Measurements from ENCODE around the gene TYSND1.
A peak's percentile ranks its signal among the peaks of the same experiment; 100 is the strongest.
"Not testable (repeated sequence)": the region's sequence is repeated elsewhere in the genome, so short reads cannot be mapped to it uniquely, and the experiment has no call there.

Gene TYSND1

GRCh38 chr10:70162892-70163201, 16.3 kb upstream of the TYSND1 start:
- DNase-seq: no peak

DNA sequence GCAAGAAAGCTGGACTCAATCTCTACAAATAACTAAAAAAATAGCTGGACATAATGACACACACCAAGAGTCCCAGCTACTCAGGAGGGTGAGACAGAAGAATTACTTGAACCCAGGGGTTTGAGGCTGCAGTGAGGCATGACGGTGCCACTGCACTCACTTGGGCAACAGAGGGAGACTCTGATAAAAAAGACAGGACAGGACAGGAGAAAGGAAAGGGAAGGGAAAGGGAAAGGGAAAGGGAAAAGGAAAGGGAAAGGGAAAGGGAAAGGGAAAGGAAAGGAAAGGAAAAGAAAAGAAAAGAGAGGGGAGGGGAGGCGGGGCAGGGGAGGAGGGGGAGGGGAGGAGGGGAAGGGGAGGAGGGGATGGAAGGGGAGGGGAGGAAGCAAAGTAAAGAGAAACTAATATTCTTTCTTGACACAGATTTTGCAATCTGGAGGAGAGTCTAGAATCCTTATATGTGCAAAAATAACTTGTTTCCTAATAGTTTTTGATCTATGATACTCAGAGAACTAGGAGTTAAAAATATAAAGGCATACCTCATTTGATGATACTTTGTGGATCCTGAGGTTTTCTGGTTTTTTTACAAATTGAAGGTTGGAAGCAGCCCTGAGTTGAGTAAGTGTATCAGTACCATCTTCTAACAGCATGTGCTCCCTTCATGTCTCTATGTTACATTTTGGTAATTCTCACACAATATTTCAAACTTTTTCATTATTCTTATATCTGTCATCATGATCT, 15.8 kb upstream of the TYSND1 start:
- no peak for DNase-seq

GRCh38 chr10:70160798-70161197, 14.3 kb upstream of the TYSND1 start:
- DNase-seq: no peak

DNA sequence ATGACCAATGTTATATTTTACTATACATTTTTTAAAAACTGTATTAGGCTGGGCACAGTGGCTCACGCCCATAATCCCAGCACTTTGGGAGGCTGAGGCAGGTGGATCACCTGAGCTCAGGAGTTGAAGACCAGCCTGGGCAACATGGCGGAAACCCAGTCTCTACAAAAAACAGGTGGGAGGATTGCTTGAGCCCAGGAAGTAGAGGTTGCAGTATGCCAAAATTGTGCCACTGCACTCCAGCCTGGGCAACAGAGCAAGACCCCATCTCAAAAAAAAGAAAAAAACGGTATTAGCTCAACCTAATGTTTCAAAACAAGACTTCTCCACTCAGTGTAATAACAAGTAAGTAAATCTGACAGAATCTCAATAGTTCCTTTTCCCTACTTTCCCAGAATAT, 12.9 kb upstream of the TYSND1 start:
- DNase-seq: not testable (repeated sequence)

- DNase-seq: no peak
Observed at GRCh38 chr10:70158113-70158512, 11.6 kb upstream of the TYSND1 start.

DNA sequence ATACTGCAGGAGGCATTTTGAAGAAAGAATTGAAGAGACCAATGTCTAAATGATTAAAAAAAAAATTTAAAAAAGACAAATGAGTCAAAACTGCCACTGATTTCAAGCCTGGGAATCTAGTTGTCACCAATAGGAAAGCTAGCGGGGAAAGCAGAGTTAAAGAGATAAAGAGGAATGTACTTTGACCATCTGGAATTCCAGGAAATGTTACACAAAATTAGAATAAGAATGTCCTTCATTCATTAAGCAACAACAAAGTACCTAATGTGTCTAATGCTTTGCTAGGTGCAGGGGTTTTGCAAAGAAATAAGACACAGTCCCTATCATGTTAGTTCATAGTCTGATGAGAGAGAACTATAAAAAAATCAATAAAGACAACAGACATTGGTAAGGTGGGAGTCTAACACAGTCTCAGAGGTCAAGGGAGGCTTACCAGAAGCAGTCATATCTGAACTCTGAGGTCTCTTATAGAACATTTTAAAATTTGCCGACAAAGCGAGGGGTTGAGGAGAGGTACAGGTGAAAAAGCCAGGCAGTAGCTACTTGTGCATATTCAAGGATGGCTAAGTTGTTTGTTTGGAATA, 8.8 kb upstream of the TYSND1 start:
- DNase-seq: no peak

DNA sequence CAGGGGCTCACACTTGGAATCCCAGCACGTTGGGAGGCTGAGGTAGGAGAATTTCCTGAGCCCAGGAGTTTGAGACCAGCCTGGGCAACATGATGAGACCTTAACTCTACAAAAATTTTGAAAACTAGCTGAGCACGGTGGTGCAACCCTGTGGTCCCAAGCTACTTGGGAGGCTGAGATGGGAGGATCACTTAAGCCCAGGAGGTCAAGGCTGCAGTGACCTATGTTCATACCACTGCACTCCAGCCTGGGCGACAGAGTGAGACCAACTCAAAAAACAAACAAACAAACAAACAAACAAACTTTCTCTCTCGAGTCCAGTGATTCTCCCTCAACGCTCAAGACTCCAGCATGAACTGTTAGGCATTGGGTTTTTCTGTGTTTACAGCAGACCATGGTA, 2.0 kb upstream of the TYSND1 start:
- no peak for DNase-seq

DNA sequence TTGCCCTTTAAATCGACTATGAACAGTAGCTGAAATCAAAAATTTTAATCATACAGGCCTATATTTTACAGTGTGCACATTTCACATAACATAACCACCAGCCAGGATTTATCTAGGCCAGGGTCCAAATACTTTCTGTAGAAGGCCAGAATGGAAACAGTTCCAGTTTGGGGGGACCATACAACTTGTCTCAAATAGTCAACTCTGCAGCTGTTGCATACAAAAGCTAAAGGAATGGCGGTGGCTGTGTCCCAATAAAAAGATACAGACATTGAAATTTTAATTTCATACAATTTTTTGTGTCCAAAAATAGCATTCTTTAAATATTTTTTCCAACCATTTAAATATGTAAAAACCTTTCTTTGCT, 742 bp upstream of the TYSND1 start:
- DNase-seq: no peak

DNA sequence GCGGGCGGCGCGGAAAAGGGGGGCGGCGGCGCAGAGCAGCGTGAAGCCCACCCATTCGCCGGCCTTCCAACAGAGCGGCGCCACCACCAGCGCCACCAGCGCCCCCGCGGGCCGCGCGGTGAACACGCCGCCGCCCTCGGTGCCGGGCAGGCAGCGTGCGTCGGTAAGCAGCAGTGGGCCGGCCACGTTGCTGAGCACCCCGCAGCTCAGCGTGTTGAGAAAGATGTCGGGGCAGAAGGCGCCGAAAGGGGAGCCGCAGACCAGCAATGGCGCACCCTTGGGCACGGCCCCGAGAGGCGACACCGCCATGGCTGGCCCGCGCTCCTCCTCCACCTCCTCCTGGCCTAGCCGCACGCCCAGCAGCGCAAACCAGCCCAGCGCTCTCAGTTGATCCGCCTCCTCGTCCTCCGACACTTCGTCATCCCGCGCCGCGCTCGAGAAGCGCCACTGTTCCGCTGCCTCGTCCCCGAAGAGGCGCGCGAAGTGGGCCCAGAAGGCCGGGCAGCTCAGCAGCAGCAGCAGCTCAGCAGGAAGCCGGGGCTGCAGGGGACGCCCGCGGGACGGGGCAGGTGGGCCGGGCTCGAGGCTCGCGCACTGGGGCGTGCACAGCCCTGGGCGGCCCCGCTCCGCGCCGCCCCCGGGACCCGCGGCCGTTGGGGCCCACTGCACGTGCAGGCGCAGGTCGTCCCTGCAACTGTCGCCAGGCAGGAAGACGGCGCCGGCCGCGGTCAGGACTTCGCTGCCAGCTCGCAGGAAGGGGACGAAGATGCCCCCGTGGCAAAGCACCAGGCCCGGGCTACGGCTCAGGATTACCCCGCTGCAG, 623 bp downstream of the TYSND1 start:
- peak; percentile 68 for DNase-seq

DNA sequence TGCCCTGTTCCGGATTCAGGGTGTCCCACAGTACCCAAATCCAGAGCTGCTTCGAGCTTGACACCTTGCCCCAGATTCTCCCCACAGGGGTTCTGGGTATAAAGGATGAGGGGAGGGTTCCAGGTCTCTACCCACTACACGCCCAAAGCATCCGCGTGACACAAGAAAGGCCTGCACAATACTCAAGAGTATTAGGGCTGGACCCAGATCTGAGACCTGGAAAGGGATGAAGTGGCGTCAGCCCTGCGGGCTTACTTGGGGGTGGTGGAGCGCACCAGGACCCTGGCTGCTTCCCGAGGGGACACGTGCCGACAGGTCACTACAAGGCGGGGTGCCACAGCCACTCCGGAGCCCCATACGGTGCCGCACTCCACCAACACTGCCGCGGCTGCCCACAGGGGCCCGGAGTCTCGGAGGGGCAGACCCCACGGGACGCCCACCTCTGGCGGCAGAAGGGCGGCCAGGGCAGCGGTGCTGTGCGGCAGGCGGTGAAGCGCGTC, 1.3 kb downstream of the TYSND1 start:
- DNase-seq: no peak

GRCh38 chr10:70144372-70145110, 2.0 kb downstream of the TYSND1 start:
- no peak for DNase-seq

GRCh38 chr10:70142555-70142954, 3.9 kb downstream of the TYSND1 start:
- DNase-seq: no peak

GRCh38 chr10:70140297-70140696, 6.2 kb downstream of the TYSND1 start:
- no peak for DNase-seq

DNA sequence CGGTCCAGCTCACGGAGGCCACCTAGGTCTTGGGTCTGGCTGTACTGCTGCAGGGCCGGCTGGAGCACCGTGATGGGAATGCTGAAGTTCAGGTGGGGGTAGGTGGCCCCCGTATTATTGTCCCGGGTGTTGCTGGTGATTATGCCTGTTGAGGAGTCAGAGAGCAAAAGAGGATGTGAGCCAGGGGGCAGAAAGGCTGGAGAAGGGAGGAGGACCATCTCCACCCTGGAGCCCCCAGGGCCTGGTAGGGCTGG, 6.6 kb downstream of the TYSND1 start:
- DNase-seq: no peak

DNA sequence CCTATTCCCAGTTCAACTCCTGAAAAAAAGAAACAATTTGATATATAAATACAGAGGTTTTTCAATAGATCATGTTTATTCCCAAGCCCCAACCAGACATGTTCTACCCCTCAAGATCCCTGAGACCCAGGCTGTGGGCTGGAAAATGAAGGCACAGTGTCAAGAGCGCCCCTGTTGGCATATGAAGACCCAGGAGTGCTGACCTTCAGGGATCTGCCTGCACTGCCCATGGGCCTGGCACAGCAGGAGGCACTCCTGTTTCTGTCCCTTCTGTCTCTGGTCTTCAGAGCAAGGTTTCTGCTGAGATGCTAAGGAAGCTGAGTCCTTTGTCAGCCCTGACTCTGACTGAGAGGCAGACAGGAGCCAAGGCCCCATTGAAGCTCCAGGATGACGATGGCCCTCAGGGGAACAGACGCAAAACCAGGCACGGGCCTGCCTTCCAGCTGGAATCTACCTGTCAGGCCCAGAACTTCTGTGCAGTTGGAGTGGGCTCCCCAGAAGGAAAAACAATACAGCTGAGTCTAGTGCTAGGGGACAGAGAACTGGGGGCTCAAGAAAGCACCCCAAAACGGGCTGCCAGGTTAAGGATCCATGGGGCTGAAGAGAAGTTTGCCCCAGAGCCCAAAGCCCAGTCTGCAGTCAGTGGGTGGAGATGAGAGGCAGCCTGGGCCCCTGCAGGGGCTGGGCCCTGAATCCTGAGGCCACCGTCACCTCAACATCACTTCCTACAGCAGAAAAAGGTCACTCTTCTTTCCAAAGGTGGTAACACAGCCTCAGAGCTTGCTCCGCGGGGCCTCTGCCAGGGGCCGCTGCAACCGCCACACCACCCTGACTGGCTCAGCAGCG, 7.1 kb downstream of the TYSND1 start:
- no peak for DNase-seq

- no peak for DNase-seq
Observed at GRCh38 chr10:70137927-70138883, 8.3 kb downstream of the TYSND1 start.

DNA sequence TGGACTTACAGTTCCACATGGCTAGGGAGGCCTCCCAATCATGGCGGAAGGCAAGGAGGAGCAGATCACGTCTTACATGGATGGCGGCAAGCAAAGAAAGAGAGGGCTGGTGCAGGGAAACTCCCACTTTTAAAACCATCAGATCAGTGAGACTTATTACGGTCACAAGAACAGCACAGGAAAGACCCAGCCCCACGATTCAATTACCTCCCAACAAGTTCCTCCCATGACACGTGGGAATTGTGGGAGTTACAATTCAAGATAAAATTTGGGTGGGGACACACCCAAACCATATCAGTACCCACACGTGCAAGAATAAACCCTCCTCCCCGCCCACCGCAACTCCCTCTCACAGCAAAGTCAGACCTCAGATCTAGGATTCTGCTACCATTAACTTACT, 9.4 kb downstream of the TYSND1 start:
- no peak for DNase-seq

GRCh38 chr10:70135684-70136083, 10.8 kb downstream of the TYSND1 start:
- DNase-seq: no peak

DNA sequence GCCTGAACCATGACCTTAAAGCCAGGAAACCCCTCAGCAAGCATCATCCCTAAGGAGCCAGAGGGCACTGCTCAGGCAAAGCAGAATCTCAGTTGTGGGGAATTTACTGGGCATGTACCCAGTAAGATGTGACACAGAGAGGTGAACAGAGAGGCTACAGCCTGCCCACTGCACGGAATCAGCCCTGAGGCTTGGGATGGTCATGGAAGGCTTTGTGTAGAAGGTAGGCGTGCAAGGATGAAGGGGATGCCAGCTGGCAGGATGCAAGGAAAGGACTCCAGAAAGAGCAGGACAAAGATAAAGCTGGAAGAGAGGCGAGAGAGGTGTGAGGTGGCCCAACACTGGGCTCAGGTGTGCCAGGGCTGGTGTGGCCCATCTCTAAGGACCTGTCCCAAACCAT, 11.5 kb downstream of the TYSND1 start:
- no peak for DNase-seq

DNA sequence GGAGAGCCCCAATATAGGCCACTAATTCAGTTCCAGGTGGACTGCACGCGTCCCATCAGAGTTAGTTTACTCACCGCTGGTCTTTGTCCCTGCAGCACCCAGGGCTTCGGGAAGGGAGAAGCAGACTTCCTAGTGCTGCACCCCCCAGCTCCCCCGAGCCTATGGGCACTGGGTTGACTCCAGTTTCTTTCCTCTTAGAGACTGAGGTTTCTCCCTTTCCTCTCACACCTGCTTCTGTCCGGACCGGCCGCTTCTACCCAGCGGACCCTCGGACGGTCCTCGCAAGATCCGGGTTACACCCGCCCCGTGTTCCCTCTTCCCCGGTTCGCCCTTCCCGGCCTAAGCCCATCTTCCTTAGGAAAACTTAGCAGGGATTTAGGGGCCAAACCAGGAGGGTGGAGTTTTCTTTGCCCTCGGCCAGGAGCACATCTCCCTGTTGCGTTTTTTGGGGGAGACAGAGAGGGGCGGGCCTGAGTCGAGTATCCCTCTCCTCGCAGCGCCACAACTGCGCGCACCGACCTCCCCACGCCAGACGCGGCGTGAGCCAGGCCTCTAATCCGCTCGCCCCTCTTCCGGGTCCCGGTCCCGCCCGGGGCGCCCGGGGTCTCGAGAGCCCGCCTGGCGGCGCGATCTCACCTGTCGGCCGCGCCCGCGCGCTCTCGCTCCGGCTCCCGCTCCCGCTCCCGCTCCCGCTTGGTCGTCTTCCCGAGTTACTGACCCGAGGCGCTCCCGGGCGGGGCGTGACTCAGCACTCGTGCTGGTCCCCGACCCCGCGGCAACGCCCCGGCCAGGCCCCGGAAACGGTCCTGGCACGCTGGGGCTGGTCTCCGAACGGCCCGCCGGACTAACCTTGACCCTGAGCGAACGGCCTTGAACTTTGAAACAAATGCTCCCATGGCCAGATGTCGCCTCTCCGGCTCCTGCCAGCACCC, 14.1 kb downstream of the TYSND1 start, which contains the start of gene AIFM2:
Gene AIFM2, minus strand, starts transcription at position 728 of the 932 bp plus-strand sequence. CDS start 8,741 bp downstream, outside the sequence.
- DNase-seq: peak; percentile 66

Measured in RPMI8226 (cell line).